HepG2 (cell line): ENCODE measurements around the gene SNAP25. TPM values are rescaled to one million over a fixed set of nuclear protein-coding genes. Genes with fewer than 3 reads are reported as not detected.

Experiments
- ATAC-seq: fragments of 200-7000 bp; cut with Tn5 transposase; 3 replicates; pipeline ENCODE4 v1.9.1; 2020; ENCODE audit warnings: mild to moderate bottlenecking, moderate library complexity
- BruUV-seq: library from RNA; stranded (reverse); fragments of 400-500 nt; replicated peaks from 2 replicates; lab custom pipeline; 2021; lab: Mats Ljungman, UMichigan
- CTCF ChIA-PET: fragments of 300-600 bp; formaldehyde crosslinking; extraction: SDS; loops from one replicate; lab custom pipeline; 2021; ENCODE audit warnings: low total read pairs, inconsistent platforms, low intra/inter-chr PET ratio; lab: Yijun Ruan, JAX
- POLR2A ChIA-PET: fragments of 350-600 bp; sonication (Branson Sonifier 250); formaldehyde crosslinking; loops from one replicate; lab custom pipeline; 2020; ENCODE audit warnings: antibody characterized with exemption, inconsistent platforms; lab: Yijun Ruan, JAX
- DNase-seq: peaks from one replicate; pipeline ENCODE4 v3.0.0-alpha.2; 2015; ENCODE audit warnings: low spot score
- FAIRE-seq: peaks from 3 replicates; lab custom pipeline; 2011; peaks lifted over from hg19 to GRCh38; lab: Jason Lieb, UNC
- H2AFZ ChIP-seq: one replicate; pipeline ENCODE4 v1.6.1; 2011; ENCODE audit warnings: low read length, inconsistent platforms
- H3K27ac ChIP-seq: fragments of 300-600 bp; 3 replicates; pipeline ENCODE4 v1.8.0; 2011; ENCODE audit warnings: mixed run types, mild to moderate bottlenecking, mixed read lengths, low read length, inconsistent platforms; ENCODE audit not compliant: insufficient read depth; ENCODE audit errors: extremely low read length
- H3K27me3 ChIP-seq, 2 experiments: fragments of 200-600 bp in 1 of 2; 2 replicates in 1 of 2; 3 replicates in 1 of 2; pipeline versions ENCODE4 v1.6.0 to v1.8.0; 2011; ENCODE audit warnings: low read length in 2 of 2, mild to moderate bottlenecking in 2 of 2, moderate library complexity in 2 of 2, inconsistent platforms in 1 of 2; ENCODE audit not compliant: insufficient read depth in 2 of 2, control insufficient read depth in 1 of 2
- H3K36me3 ChIP-seq, 2 experiments: fragments of 200-600 bp in 1 of 2; replicated peaks in 1 of 2; 2 replicates in 1 of 2; 3 replicates in 1 of 2; pipeline versions ENCODE4 v1.5.1 to v1.8.0; 2011; ENCODE audit warnings: low read length in 2 of 2, inconsistent platforms in 1 of 2; ENCODE audit not compliant: insufficient read depth in 2 of 2, control insufficient read depth in 1 of 2
- H3K4me1 ChIP-seq: 2 replicates; pipeline ENCODE4 v1.5.1; 2012; ENCODE audit warnings: low read length, inconsistent platforms; ENCODE audit not compliant: insufficient read depth
- H3K4me2 ChIP-seq: 2 replicates; pipeline ENCODE4 v1.6.0; 2011; ENCODE audit warnings: low read depth, low read length, inconsistent platforms
- H3K4me3 ChIP-seq, 3 experiments: fragments of 200-600 bp in 1 of 3; sonication (generic), shearing (Covaris generic) in 1 of 3; replicated peaks in 1 of 3; 2 replicates each; pipeline ENCODE4 v1.5.1; 2011 to 2016; ENCODE audit warnings: low read length in 3 of 3, inconsistent platforms in 2 of 3, low read depth in 2 of 3, mild to moderate bottlenecking in 2 of 3, control low read depth in 1 of 3, mixed read lengths in 1 of 3; ENCODE audit not compliant: insufficient read depth in 1 of 3
- H3K79me2 ChIP-seq: one replicate; pipeline ENCODE4 v1.6.1; 2011; ENCODE audit warnings: low read length, inconsistent platforms; ENCODE audit not compliant: insufficient read depth
- H3K9ac ChIP-seq: 2 replicates; pipeline ENCODE4 v1.6.0; 2011; ENCODE audit warnings: mild to moderate bottlenecking, low read depth, low read length, inconsistent platforms; ENCODE audit not compliant: insufficient read depth
- H3K9me3 ChIP-seq: 2 replicates; pipeline ENCODE4 v1.5.1; 2012; ENCODE audit warnings: mild to moderate bottlenecking, low read length
- H4K20me1 ChIP-seq: 2 replicates; pipeline ENCODE4 v1.6.0; 2011; ENCODE audit warnings: inconsistent platforms, mild to moderate bottlenecking, low read length, moderate library complexity; ENCODE audit not compliant: insufficient read depth
- FOXA1 ChIP-seq, 2 experiments: fragments of 450-650 bp in 1 of 2; sonication (generic) in 1 of 2; formaldehyde crosslinking in 1 of 2; IDR thresholded peaks; 2 replicates each; pipeline versions ENCODE4 v1.4.0 to v1.6.1; 2016 to 2020; ENCODE audit warnings: missing genetic modification reagents in 1 of 2
- KLF6 ChIP-seq: IDR thresholded peaks from 2 replicates; pipeline ENCODE4 v1.8.0; 2016; ENCODE audit warnings: missing biosample characterization, missing genetic modification reagents
- NCOA5 ChIP-seq: sonication (generic); formaldehyde crosslinking; IDR thresholded peaks from 2 replicates; pipeline ENCODE4 v1.4.0; 2020; ENCODE audit warnings: missing genetic modification reagents
- REXO4 ChIP-seq: sonication (generic); formaldehyde crosslinking; IDR thresholded peaks from 2 replicates; pipeline ENCODE4 v1.8.0; 2022; ENCODE audit warnings: missing genetic modification reagents, mild to moderate bottlenecking, borderline replicate concordance
- SMAD3 ChIP-seq: sonication (generic); formaldehyde crosslinking; IDR thresholded peaks from 2 replicates; pipeline ENCODE4 v1.4.0; 2020; ENCODE audit warnings: missing genetic modification reagents
- SMYD3 ChIP-seq: sonication (generic); formaldehyde crosslinking; IDR thresholded peaks from 2 replicates; pipeline ENCODE4 v1.8.1; 2023; ENCODE audit warnings: mild to moderate bottlenecking, missing genetic modification reagents
- ZBED4 ChIP-seq: sonication (generic); formaldehyde crosslinking; IDR thresholded peaks from 2 replicates; pipeline ENCODE4 v1.4.0; 2020; ENCODE audit warnings: missing genetic modification reagents, borderline replicate concordance
- ZBTB8A ChIP-seq: sonication (generic); formaldehyde crosslinking; IDR thresholded peaks from 2 replicates; pipeline ENCODE4 v1.4.0; 2020; ENCODE audit warnings: mild to moderate bottlenecking, low read depth, missing genetic modification reagents, borderline replicate concordance
- ZNF629 ChIP-seq: sonication (generic); formaldehyde crosslinking; conservative IDR thresholded peaks from 2 replicates; pipeline ENCODE4 v1.5.0; 2020; ENCODE audit warnings: missing genetic modification reagents
- ZNF75D ChIP-seq: sonication (generic); formaldehyde crosslinking; IDR thresholded peaks from 2 replicates; pipeline ENCODE4 v1.8.1; 2023; ENCODE audit warnings: missing genetic modification reagents, mild to moderate bottlenecking, borderline replicate concordance
- ZNF761 ChIP-seq: sonication (generic); formaldehyde crosslinking; conservative IDR thresholded peaks from 2 replicates; pipeline ENCODE4 v1.4.0; 2020; ENCODE audit warnings: mild to moderate bottlenecking, missing genetic modification reagents
- WGBS: methylation state at CpG from one replicate; pipeline ENCODE4 v1.1.6; 2017; ENCODE audit warnings: low lambda C conversion rate; 5-methylcytosine and 5-hydroxymethylcytosine counted together
- in situ Hi-C: cut with HindIII; loops from 2 replicates; pipeline ENCODE4 v1.10.0; 2017; ENCODE audit warnings: low pct_unique_long_range_greater_than_20kb; ENCODE audit not compliant: extremely low pct_ligation_motif_present
- intact Hi-C: fragments of 100-400 bp; cut with micrococcal nuclease; formaldehyde crosslinking; loops from one replicate; pipeline ENCODE4 v1.10.0; 2022; ENCODE audit not compliant: unreplicated experiment
- polyA plus RNA-seq, 8 experiments: library from polyadenylated mRNA; depleted of rRNA in 3 of 8; stranded (reverse) in 7 of 8; unstranded in 1 of 8; fragments of >200 nt; fragmentation: Illumina TruSeq in 4 of 8; extraction: Trizol in 4 of 8; gene quantifications; 2 replicates each; pipeline versions ENCODE4 v1.2.1 to v1.2.3, GENCODE V29; 2011 to 2016; ENCODE audit warnings: low read depth in 4 of 8, missing spikeins in 1 of 8, mixed read lengths in 1 of 8; ENCODE audit not compliant: insufficient read depth in 1 of 8
- total RNA-seq, 5 experiments: library from RNA; depleted of rRNA; stranded (reverse); fragments of >200 nt; fragmentation: Illumina TruSeq; extraction: Trizol; gene quantifications; 2 replicates each; pipeline ENCODE4 v1.2.3, GENCODE V29; 2016; ENCODE audit warnings: low read depth in 1 of 5
- TF ChIP-seq, protein P1 (sequence below): sonication (generic); formaldehyde crosslinking; IDR thresholded peaks from 2 replicates; pipeline ENCODE4 v1.4.0; 2020; ENCODE audit warnings: mild to moderate bottlenecking, missing genetic modification reagents

SNAP25 gene
- total and polyA plus RNA-seq, 2 of the 13 experiments (the other 11 are each of a cell fraction or from before 2014, with no cell fraction given): not detected

GRCh38 chr20:10221021-10221420, 2.4 kb downstream of the SNAP25 start:
- 0 out of 5 replicates have a peak, but pooled peaks cover 0 to 1% of the 10 kb centered on the region in 2 experiments for H3K27me3 ChIP-seq
- no peak overlapping the region for H3K4me3 ChIP-seq
- no peaks in the 10 kb centered on the region for H3K79me2 ChIP-seq
- 54% methylated on average over 6 of the region's 6 CpGs for WGBS
- no peak overlapping the region for H3K4me2 ChIP-seq
- no TSS peak for BruUV-seq
- no peak for FAIRE-seq
- no peaks in the 10 kb centered on the region for H3K4me1 ChIP-seq
- DNase-seq: no peak
- H3K9me3 ChIP-seq: no peaks in the 10 kb centered on the region
- ChIA-PET POLR2A (no interaction called here), CTCF (no interaction called here)
- H3K27ac ChIP-seq: no peak overlapping the region
- no peak overlapping the region for H2AFZ ChIP-seq
- no peaks in the 10 kb centered on the region; the same call in 1 of the 2 replicates for H4K20me1 ChIP-seq
- TF ChIP-seq ZBTB8A (CRISPR knock-in tag) (no peak), SMAD3 (CRISPR knock-in tag) (no peak), ZNF761 (no peak), ZNF75D (CRISPR knock-in tag) (no peak), KLF6 (no peak), SMYD3 (CRISPR knock-in tag) (no peak), REXO4 (no peak), NCOA5 (CRISPR knock-in tag) (no peak), ZNF629 (CRISPR knock-in tag) (no peak), ZBED4 (CRISPR knock-in tag) (no peak), FOXA1 (IDR thresholded peaks at IDR 0.05) (no peak), FOXA1 (CRISPR knock-in tag; IDR thresholded peaks at IDR 0.05) (no peak)
- TF ChIP-seq, protein P1, sequence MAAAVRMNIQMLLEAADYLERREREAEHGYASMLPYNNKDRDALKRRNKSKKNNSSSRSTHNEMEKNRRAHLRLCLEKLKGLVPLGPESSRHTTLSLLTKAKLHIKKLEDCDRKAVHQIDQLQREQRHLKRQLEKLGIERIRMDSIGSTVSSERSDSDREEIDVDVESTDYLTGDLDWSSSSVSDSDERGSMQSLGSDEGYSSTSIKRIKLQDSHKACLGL (CRISPR knock-in tag): no peak
- in situ Hi-C loops: no loop called here
- intact Hi-C loops: no loop called here
- H3K9ac ChIP-seq: no peak overlapping the region
- no peak for ATAC-seq
- H3K36me3 ChIP-seq: no peaks in the 10 kb centered on the region
